Right renal pelvis (tissue), 4 donors: ENCODE data around the gene MAG. TPM values are rescaled to one million over a fixed set of nuclear protein-coding genes. Genes with fewer than 3 reads are reported as not detected.
A peak's percentile ranks its signal among the peaks of the same experiment; 100 is the strongest.

Experiments
- DNase-seq, 4 donors: peaks; one replicate each; pipeline ENCODE4 v3.0.0-alpha.2; 2013; ENCODE audit warnings: low read depth in 4 of 4, low spot score in 3 of 4, missing footprints in 1 of 4
- polyA plus RNA-seq, 4 donors: library from polyadenylated mRNA; unstranded; fragments of 120-200 nt; gene quantifications; one replicate each; pipeline ENCODE4 v1.2.1, GENCODE V29; 2013; ENCODE audit not compliant: insufficient read length in 4 of 4

Gene MAG
- polyA plus RNA-seq, 4 donors: 2.4 to 13.5 (median 2.8) TPM

GRCh38 chr19:35265126-35265899, 26.6 kb upstream of the MAG start:
- no peak for DNase-seq

- no peak for DNase-seq
Observed at GRCh38 chr19:35265900-35266519, 26.0 kb upstream of the MAG start.

GRCh38 chr19:35266520-35267352, 25.2 kb upstream of the MAG start:
- no peak for DNase-seq

GRCh38 chr19:35267353-35267817, 24.6 kb upstream of the MAG start:
- peak in 1 of 4 donors; percentile 55 for DNase-seq

- DNase-seq: peak; percentile 57 to 74 (median 60)
Observed at GRCh38 chr19:35267818-35268535, 24.0 kb upstream of the MAG start.

- DNase-seq: no peak
Observed at GRCh38 chr19:35268536-35269437, 23.2 kb upstream of the MAG start, which contains the start of gene USF2. USF2 (plus strand) TSS chr19:35268962; CDS start chr19:35269102, 140 bp downstream.

GRCh38 chr19:35269438-35270117, 22.4 kb upstream of the MAG start:
- DNase-seq: peak; percentile 63 to 76 (median 71)

- no peak for DNase-seq
Observed at GRCh38 chr19:35270381-35270811, 21.6 kb upstream of the MAG start.

- no peak for DNase-seq
Observed at GRCh38 chr19:35271546-35271945, 20.4 kb upstream of the MAG start.

GRCh38 chr19:35272122-35272719, 19.7 kb upstream of the MAG start:
- no peak for DNase-seq

GRCh38 chr19:35272954-35273649, 18.9 kb upstream of the MAG start:
- DNase-seq: no peak

GRCh38 chr19:35273686-35274259, 18.2 kb upstream of the MAG start:
- DNase-seq: no peak

GRCh38 chr19:35274323-35274722, 17.6 kb upstream of the MAG start:
- DNase-seq: no peak

- no peak for DNase-seq
Observed at GRCh38 chr19:35276706-35277281, 15.2 kb upstream of the MAG start.

GRCh38 chr19:35278578-35279284, 13.2 kb upstream of the MAG start:
- DNase-seq: no peak

- no peak for DNase-seq
Observed at GRCh38 chr19:35279374-35279773, 12.6 kb upstream of the MAG start.
